Left lung (tissue), 10 donors: ENCODE results near the gene COBL. TPM values are rescaled to one million over a fixed set of nuclear protein-coding genes. Genes with fewer than 3 reads are reported as not detected.

ENCODE experiments used
- ATAC-seq: fragments of 200-7000 bp; cut with Tn5 transposase; one replicate; pipeline ENCODE4 v1.9.1; 2020; ENCODE audit warnings: moderate library complexity
- DNase-seq, 4 donors: peaks; one replicate each; pipeline ENCODE4 v3.0.0-alpha.2; 2013 to 2020
- H3K27ac ChIP-seq, 2 donors: fragments of 200-600 bp; sonication (generic) in 1 of 2; one replicate each; pipeline versions ENCODE4 v1.5.0 to v1.8.0; 2020 to 2021
- H3K27me3 ChIP-seq, 2 donors: fragments of 200-600 bp; sonication (generic) in 1 of 2; one replicate each; pipeline versions ENCODE4 v1.5.0 to v1.8.0; 2020 to 2021
- H3K36me3 ChIP-seq, 2 donors: fragments of 200-600 bp; sonication (generic) in 1 of 2; one replicate each; pipeline versions ENCODE4 v1.5.0 to v1.8.0; 2020 to 2021
- H3K4me1 ChIP-seq, 2 donors: fragments of 200-600 bp; one replicate each; pipeline ENCODE4 v1.8.0; 2021
- H3K4me3 ChIP-seq, 2 donors: fragments of 200-600 bp; sonication (generic) in 1 of 2; one replicate each; pipeline versions ENCODE4 v1.5.0 to v1.8.0; 2020 to 2021; ENCODE audit warnings: mild to moderate bottlenecking in 1 of 2
- H3K9me3 ChIP-seq, 2 donors: fragments of 200-600 bp; sonication (generic) in 1 of 2; one replicate each; pipeline versions ENCODE4 v1.5.0 to v1.8.0; 2020 to 2021
- CTCF ChIP-seq, 2 donors: fragments of 200-600 bp; sonication (generic) in 1 of 2; IDR thresholded peaks; one replicate each; pipeline versions ENCODE4 v1.5.0 to v1.8.0; 2021; ENCODE audit warnings: antibody characterized with exemption in 2 of 2
- intact Hi-C, 2 donors: fragments of 100-400 bp; cut with DNase I; formaldehyde crosslinking; loops; one replicate each; pipeline versions ENCODE4 v1.11.2 to v1.14.2; 2022
- polyA plus RNA-seq, 6 donors: library from polyadenylated mRNA; unstranded; fragments of 120-200 nt; gene quantifications; one replicate each; pipeline ENCODE4 v1.2.1, GENCODE V29; 2013; ENCODE audit not compliant: insufficient read length in 6 of 6
- total RNA-seq, 2 donors: library from RNA; stranded (reverse); fragmentation: NEBNext Ultra II Directional; extraction: Animal tissue kit (Norgen Biotek cat#: 25700); gene quantifications; one replicate each; pipeline ENCODE4 v1.2.1, GENCODE V29; 2021
- donor health status: DM: no; HTN: yes; CAD: no.
- donor health status: DM: no; HTN: no; CAD: no.

The COBL gene
- total and polyA plus RNA-seq, 8 donors = 3.6 to 36.1 (median 6.4) TPM

GRCh38 chr7:51269321-51269720 is 47.3 kb downstream of the COBL start:
- no peak for TF ChIP-seq CTCF (IDR thresholded peaks at IDR 0.05)
- Histone ChIP-seq H3K4me1 (no peaks in the 10 kb centered on the region), H3K36me3 (no peaks in the 10 kb centered on the region), H3K27me3 (no peaks in the 10 kb centered on the region), H3K9me3 (no peaks in the 10 kb centered on the region), H3K27ac (no peak overlapping the region), H3K4me3 (no peak overlapping the region)
- ATAC-seq (no peak), DNase-seq (no peak)
- intact Hi-C loops = no loop called here

GRCh38 chr7:51268859-51269258 is 47.8 kb downstream of the COBL start:
- Histone ChIP-seq H3K4me3 (no peak overlapping the region), H3K27me3 (no peaks in the 10 kb centered on the region), H3K36me3 (no peaks in the 10 kb centered on the region), H3K4me1 (no peaks in the 10 kb centered on the region), H3K27ac (no peak overlapping the region), H3K9me3 (no peaks in the 10 kb centered on the region)
- intact Hi-C loops = no loop called here
- no peak for TF ChIP-seq CTCF (IDR thresholded peaks at IDR 0.05)
- ATAC-seq (no peak), DNase-seq (no peak)

- no peak for DNase-seq
- Histone ChIP-seq H3K4me1 (peaks cover 5 to 7% of the 10 kb centered on the region in 2 donors), H3K27me3 (no peaks in the 10 kb centered on the region), H3K4me3 (no peak overlapping the region), H3K36me3 (no peaks in the 10 kb centered on the region), H3K27ac (no peak overlapping the region), H3K9me3 (no peaks in the 10 kb centered on the region)
- no peak for TF ChIP-seq CTCF (IDR thresholded peaks at IDR 0.05)
- ATAC-seq = no peak
- intact Hi-C loops = no loop called here
Observed at GRCh38 chr7:51267169-51267568, 49.4 kb downstream of the COBL start.

GRCh38 chr7:51265066-51265907 is 51.3 kb downstream of the COBL start:
- Histone ChIP-seq H3K9me3 (no peaks in the 10 kb centered on the region), H3K4me3 (no peak overlapping the region), H3K4me1 (peaks cover 5 to 7% of the 10 kb centered on the region in 2 donors), H3K27me3 (no peaks in the 10 kb centered on the region), H3K27ac (no peak overlapping the region), H3K36me3 (no peaks in the 10 kb centered on the region)
- intact Hi-C loops = no loop called here
- ATAC-seq (no peak), DNase-seq (no peak)
- TF ChIP-seq CTCF (IDR thresholded peaks at IDR 0.05) = no peak

GRCh38 chr7:51263631-51264484 is 52.8 kb downstream of the COBL start:
- peak; percentile 92 for ATAC-seq
- Histone ChIP-seq H3K9me3 (no peaks in the 10 kb centered on the region), H3K36me3 (no peaks in the 10 kb centered on the region), H3K27ac (peak overlapping the region in 1 of 2 donors; percentile 33), H3K27me3 (no peaks in the 10 kb centered on the region), H3K4me1 (peaks cover 5 to 7% of the 10 kb centered on the region in 2 donors), H3K4me3 (no peak overlapping the region)
- DNase-seq = peak in 2 of 4 donors; percentile 67 to 68
- TF ChIP-seq CTCF (IDR thresholded peaks at IDR 0.05) = no peak
- intact Hi-C loops = no loop called here
